Cerebellar nuclear complex (tissue), 1 donor: ENCODE results near the gene TSPOAP1.

Experiments
- DNase-seq, 2 experiments: peaks; one replicate each; lab custom pipeline; 2025; lab: John Stamatoyannopoulos, UW

The TSPOAP1 gene

GRCh38 chr17:58328195-58329034 lies at the start of gene TSPOAP1:
TSPOAP1 (minus strand) TSS chr17:58328795; CDS start chr17:58327920, 875 bp downstream.
- DNase-seq, result peak in 1 of 2 experiments; percentile 33

GRCh38 chr17:58377661-58378060 lies 49.1 kb upstream of the TSPOAP1 start:
- no peak for DNase-seq

- DNase-seq, result no peak
Observed at GRCh38 chr17:58377093-58377601, 48.6 kb upstream of the TSPOAP1 start.

- no peak for DNase-seq
Observed at GRCh38 chr17:58376472-58377000, 47.9 kb upstream of the TSPOAP1 start.

- DNase-seq, result no peak
Observed at GRCh38 chr17:58375811-58376210, 47.2 kb upstream of the TSPOAP1 start.

GRCh38 chr17:58375256-58375655 lies 46.7 kb upstream of the TSPOAP1 start:
- no peak for DNase-seq

- DNase-seq, result no peak
Observed at GRCh38 chr17:58373923-58374322, 45.3 kb upstream of the TSPOAP1 start.

- no peak for DNase-seq
Observed at GRCh38 chr17:58373003-58373402, 44.4 kb upstream of the TSPOAP1 start.

GRCh38 chr17:58371300-58371950 lies 42.8 kb upstream of the TSPOAP1 start:
- peak in 1 of 2 experiments; percentile 46 for DNase-seq

GRCh38 chr17:58370716-58371115 lies 42.1 kb upstream of the TSPOAP1 start:
- DNase-seq, result no peak

GRCh38 chr17:58370309-58370708 lies 41.7 kb upstream of the TSPOAP1 start:
- no peak for DNase-seq

GRCh38 chr17:58369214-58370031 lies 40.8 kb upstream of the TSPOAP1 start:
- DNase-seq, result no peak

- no peak for DNase-seq
Observed at GRCh38 chr17:58368860-58369213, 40.2 kb upstream of the TSPOAP1 start.

GRCh38 chr17:58367461-58367860 lies 38.9 kb upstream of the TSPOAP1 start:
- DNase-seq, result no peak

GRCh38 chr17:58365980-58366595 lies 37.5 kb upstream of the TSPOAP1 start:
- no peak for DNase-seq

- no peak for DNase-seq
Observed at GRCh38 chr17:58365185-58365979, 36.8 kb upstream of the TSPOAP1 start.

- no peak for DNase-seq
Observed at GRCh38 chr17:58364270-58364942, 35.8 kb upstream of the TSPOAP1 start.

- DNase-seq, result no peak
Observed at GRCh38 chr17:58363457-58364185, 35.0 kb upstream of the TSPOAP1 start.

- DNase-seq, result no peak
Observed at GRCh38 chr17:58362368-58363014, 33.9 kb upstream of the TSPOAP1 start.
